GM10847 (cell line): ENCODE data around the gene TBC1D12.

Experiments
- POLR2A ChIP-seq: IDR thresholded peaks from 2 replicates; pipeline ENCODE4 v1.6.1; 2011; ENCODE audit not compliant: insufficient read length; ENCODE audit errors: extremely low read depth

The TBC1D12 gene

GRCh38 chr10:94428766-94429707, 26.7 kb downstream of the TBC1D12 start:
- TF ChIP-seq POLR2A, result no peak

- TF ChIP-seq POLR2A, result no peak
Measured at GRCh38 chr10:94430701-94431100, 28.4 kb downstream of the TBC1D12 start.

GRCh38 chr10:94432443-94432842, 30.1 kb downstream of the TBC1D12 start:
- no peak for TF ChIP-seq POLR2A

- TF ChIP-seq POLR2A, result no peak
Measured at GRCh38 chr10:94439275-94439861, 37.0 kb downstream of the TBC1D12 start.

GRCh38 chr10:94440096-94440495, 37.8 kb downstream of the TBC1D12 start:
- no peak for TF ChIP-seq POLR2A

GRCh38 chr10:94443047-94443446, 40.7 kb downstream of the TBC1D12 start:
- TF ChIP-seq POLR2A, result no peak

GRCh38 chr10:94443549-94443948, 41.2 kb downstream of the TBC1D12 start:
- no peak for TF ChIP-seq POLR2A

GRCh38 chr10:94450782-94451181, 48.4 kb downstream of the TBC1D12 start:
- TF ChIP-seq POLR2A, result no peak

GRCh38 chr10:94451883-94452519, 49.7 kb downstream of the TBC1D12 start:
- TF ChIP-seq POLR2A, result no peak

- no peak for TF ChIP-seq POLR2A
Measured at GRCh38 chr10:94456942-94457341, 54.6 kb downstream of the TBC1D12 start.

GRCh38 chr10:94459385-94459784, 57.0 kb downstream of the TBC1D12 start:
- TF ChIP-seq POLR2A, result no peak

GRCh38 chr10:94461503-94461902, 59.2 kb downstream of the TBC1D12 start:
- TF ChIP-seq POLR2A, result no peak

- TF ChIP-seq POLR2A, result no peak
Measured at GRCh38 chr10:94462130-94462529, 59.8 kb downstream of the TBC1D12 start.

GRCh38 chr10:94465684-94466083, 63.3 kb downstream of the TBC1D12 start:
- no peak for TF ChIP-seq POLR2A

- TF ChIP-seq POLR2A, result no peak
Measured at GRCh38 chr10:94481410-94481809, 79.1 kb downstream of the TBC1D12 start.

GRCh38 chr10:94483970-94484369, 81.6 kb downstream of the TBC1D12 start:
- no peak for TF ChIP-seq POLR2A
